ENCODE data around the gene MRTFA. TPM values are rescaled to one million over a fixed set of nuclear protein-coding genes. Genes with fewer than 3 reads are reported as not detected.
"Not testable (repeated sequence)": the region's sequence is repeated elsewhere in the genome, so short reads cannot be mapped to it uniquely, and the experiment has no call there.

Gene MRTFA
- total RNA-seq, 1 donor from 2014 or later, result 52.1 TPM

GRCh38 chr22:40385036-40385782, 251.3 kb downstream of the MRTFA start:
- DNase-seq (ENCODE audit: low read depth), result no peak
- no peak for TF ChIP-seq CTCF (conservative IDR thresholded peaks at IDR 0.05; ENCODE audit: low read depth, low read length)
- H3K4me3 ChIP-seq (ENCODE audit: low read depth, low read length), result no peak overlapping the region

DNA sequence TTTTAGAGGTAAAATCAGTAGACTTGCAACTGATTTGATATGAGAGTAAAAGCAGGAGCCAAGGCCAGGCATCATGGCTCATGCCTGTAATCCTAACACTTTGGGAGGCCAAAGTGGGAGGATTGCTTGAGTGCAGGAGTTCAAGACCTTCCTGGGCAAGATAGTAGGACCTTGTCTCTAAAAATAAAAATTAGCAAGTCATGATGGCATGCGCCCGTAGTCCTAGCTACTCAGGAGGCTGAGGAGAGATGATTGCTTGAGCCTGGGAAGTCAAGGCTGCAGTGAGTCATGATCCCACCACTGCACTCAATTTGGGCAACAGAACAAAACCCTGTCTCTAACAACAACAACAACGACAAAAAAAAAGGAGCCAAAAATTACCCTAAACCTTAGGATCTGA, 252.6 kb downstream of the MRTFA start:
- H3K4me3 ChIP-seq (ENCODE audit: low read depth, low read length), result no peak overlapping the region
- TF ChIP-seq CTCF (conservative IDR thresholded peaks at IDR 0.05; ENCODE audit: low read depth, low read length), result no peak
- DNase-seq (ENCODE audit: low read depth), result no peak

- no peak for TF ChIP-seq CTCF (conservative IDR thresholded peaks at IDR 0.05; ENCODE audit: low read depth, low read length)
- no peak for DNase-seq (ENCODE audit: low read depth)
- no peak overlapping the region for H3K4me3 ChIP-seq (ENCODE audit: low read depth, low read length)
These were observed 255.1 kb downstream of the MRTFA start for GRCh38 chr22:40381461-40381860.

DNA sequence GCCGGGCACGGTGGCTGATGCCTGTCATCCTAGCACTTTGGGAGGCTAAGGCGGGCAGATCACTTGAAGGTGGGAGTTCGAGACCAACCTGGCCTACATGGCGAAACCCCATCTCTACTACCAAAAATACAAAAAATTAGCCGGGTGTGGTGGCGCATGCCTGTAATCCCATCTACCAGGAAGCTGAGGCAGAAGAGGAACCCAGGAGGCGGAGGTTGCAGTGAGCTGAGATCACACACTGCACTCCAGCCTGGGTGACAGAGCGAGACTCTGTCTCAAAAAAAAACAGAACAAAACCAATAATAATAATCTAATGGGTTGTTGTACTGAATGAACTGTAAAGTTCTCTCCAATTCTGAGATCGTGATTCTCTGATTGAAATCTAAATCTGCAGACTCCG, 258.1 kb downstream of the MRTFA start:
- not testable (repeated sequence) for DNase-seq (ENCODE audit: low read depth); H3K4me3 ChIP-seq (ENCODE audit: low read depth, low read length)

DNA sequence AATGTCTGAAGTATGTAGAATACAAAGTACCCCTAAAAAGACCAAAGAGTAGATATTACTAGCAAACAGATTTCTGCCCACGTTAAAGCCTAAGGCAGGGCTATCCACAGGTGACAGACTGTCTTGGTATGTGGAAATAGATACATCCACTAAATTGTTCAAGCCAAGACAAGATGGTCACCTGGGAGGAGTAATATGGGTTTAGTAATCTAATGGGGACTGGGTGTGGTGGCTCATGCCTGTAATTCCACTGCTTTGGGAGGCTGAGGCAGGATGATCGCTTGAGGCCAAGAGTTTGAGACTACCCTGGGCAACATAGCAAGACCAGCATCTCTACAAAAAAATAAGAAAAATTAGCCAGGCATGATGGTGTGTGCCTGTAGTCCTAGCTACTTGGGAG, 258.6 kb downstream of the MRTFA start:
- no peak for DNase-seq (ENCODE audit: low read depth)
- H3K4me3 ChIP-seq (ENCODE audit: low read depth, low read length), result no peak overlapping the region
- TF ChIP-seq CTCF (conservative IDR thresholded peaks at IDR 0.05; ENCODE audit: low read depth, low read length), result no peak

- DNase-seq (ENCODE audit: low read depth), result no peak
- no peak overlapping the region for H3K4me3 ChIP-seq (ENCODE audit: low read depth, low read length)
- TF ChIP-seq CTCF (conservative IDR thresholded peaks at IDR 0.05; ENCODE audit: low read depth, low read length), result no peak
These were observed 260.4 kb downstream of the MRTFA start for GRCh38 chr22:40376149-40376548.

DNA sequence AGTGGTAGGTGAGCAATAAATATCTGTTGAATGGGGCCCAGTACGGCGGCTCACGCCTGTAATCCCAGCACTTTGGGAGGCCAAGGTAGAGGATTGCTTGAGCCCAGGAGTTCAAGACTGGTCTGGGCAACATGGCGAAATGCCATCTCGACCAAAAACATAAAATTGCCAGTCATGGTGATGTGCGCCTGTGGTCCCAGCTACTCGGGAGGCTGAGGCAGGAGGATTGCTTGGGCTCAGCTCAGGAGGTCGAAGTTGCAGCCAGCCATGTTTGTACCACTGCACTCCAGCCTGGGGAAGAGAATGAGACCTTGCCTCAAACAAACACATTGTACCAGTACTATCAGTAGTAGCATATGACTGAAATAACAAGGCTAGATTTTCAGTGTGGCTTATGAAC, 262.0 kb downstream of the MRTFA start:
- no peak for TF ChIP-seq CTCF (conservative IDR thresholded peaks at IDR 0.05; ENCODE audit: low read depth, low read length)
- DNase-seq (ENCODE audit: low read depth), result no peak
- no peak overlapping the region for H3K4me3 ChIP-seq (ENCODE audit: low read depth, low read length)
